ENCODE data around the gene PLPP6. TPM values are rescaled to one million over a fixed set of nuclear protein-coding genes. Genes with fewer than 3 reads are reported as not detected.

Gene PLPP6
- total and polyA plus RNA-seq, 2 donors (not counting 1 experiment from before 2014, with no cell fraction given) = 8.9 to 9.1 TPM

GRCh38 chr9:4665357-4665756, 3.3 kb downstream of the PLPP6 start:
- H3K79me2 ChIP-seq (ENCODE audit: control insufficient read depth, insufficient read depth, low read length) = no peaks in the 10 kb centered on the region
- no peak overlapping the region for H3K27ac ChIP-seq (ENCODE audit: insufficient read depth, low read length)
- peak; percentile 43 to 46 for DNase-seq (ENCODE audit: low read depth in 2 of 2)
- H3K4me3 ChIP-seq (replicated peaks in 1 of 4; ENCODE audit: control extremely low read depth in 1 of 4, insufficient read depth in 1 of 4, low read depth in 3 of 4, low read length in 4 of 4) = peak overlapping the region in 1 of 4 experiments; percentile 59
- no peak overlapping the region for H3K4me2 ChIP-seq (ENCODE audit: extremely low read depth, insufficient read depth, low read length)
- H4K20me1 ChIP-seq (ENCODE audit: control insufficient read depth, extremely low read depth, insufficient read depth, low read length) = no peaks in the 10 kb centered on the region
- H3K9ac ChIP-seq (ENCODE audit: insufficient read depth, low read length) = no peak overlapping the region
- no peaks in the 10 kb centered on the region for H3K9me3 ChIP-seq (ENCODE audit: control insufficient read depth, insufficient read depth, low read depth, low read length)
- H2AFZ ChIP-seq (ENCODE audit: low read length) = no peak overlapping the region
- no peaks in the 10 kb centered on the region for H3K27me3 ChIP-seq (ENCODE audit: control insufficient read depth, insufficient read depth, low read length)
- peaks cover 13% of the 10 kb centered on the region for H3K4me1 ChIP-seq (ENCODE audit: control insufficient read depth, extremely low read depth, insufficient read depth, low read length)
- TF ChIP-seq CTCF (conservative IDR thresholded peaks at IDR 0.05 in 1 of 2, IDR thresholded peaks at IDR 0.05 in 1 of 2; ENCODE audit: low read depth in 1 of 2, low read length in 2 of 2) (no peak), EZH2 (IDR thresholded peaks at IDR 0.05; ENCODE audit: low read length, missing control alignments) (no peak)
- no peaks in the 10 kb centered on the region for H3K36me3 ChIP-seq (ENCODE audit: control insufficient read depth, insufficient read depth, low read length)

- peak within 1 kb of the TSS; percentile 81 for H2AFZ ChIP-seq (ENCODE audit: low read length)
These were observed 4.1 kb downstream of the PLPP6 start, which contains the start of gene SPATA6L for GRCh38 chr9:4666042-4666699. TSS of gene SPATA6L (minus strand) at chr9:4666480. CDS start at chr9:4666250, 230 bp downstream.

GRCh38 chr9:4667681-4668080, 5.6 kb downstream of the PLPP6 start:
- Histone ChIP-seq H3K79me2 (ENCODE audit: control insufficient read depth, insufficient read depth, low read length) (no peaks in the 10 kb centered on the region), H3K9me3 (ENCODE audit: control insufficient read depth, insufficient read depth, low read depth, low read length) (no peaks in the 10 kb centered on the region), H3K4me3 (replicated peaks in 1 of 4; ENCODE audit: control extremely low read depth in 1 of 4, insufficient read depth in 1 of 4, low read depth in 3 of 4, low read length in 4 of 4) (no peak overlapping the region), H3K4me1 (ENCODE audit: control insufficient read depth, extremely low read depth, insufficient read depth, low read length) (peaks cover 8% of the 10 kb centered on the region), H3K4me2 (ENCODE audit: extremely low read depth, insufficient read depth, low read length) (no peak overlapping the region), H3K27me3 (ENCODE audit: control insufficient read depth, insufficient read depth, low read length) (no peaks in the 10 kb centered on the region), H2AFZ (ENCODE audit: low read length) (no peak overlapping the region), H3K36me3 (ENCODE audit: control insufficient read depth, insufficient read depth, low read length) (no peaks in the 10 kb centered on the region), H3K9ac (ENCODE audit: insufficient read depth, low read length) (no peak overlapping the region), H4K20me1 (ENCODE audit: control insufficient read depth, extremely low read depth, insufficient read depth, low read length) (no peaks in the 10 kb centered on the region), H3K27ac (ENCODE audit: insufficient read depth, low read length) (no peak overlapping the region)
- TF ChIP-seq CTCF (conservative IDR thresholded peaks at IDR 0.05 in 1 of 2, IDR thresholded peaks at IDR 0.05 in 1 of 2; ENCODE audit: low read depth in 1 of 2, low read length in 2 of 2) = no peak
- TF ChIP-seq EZH2 (IDR thresholded peaks at IDR 0.05; ENCODE audit: low read length, missing control alignments) = no peak
- no peak for DNase-seq (ENCODE audit: low read depth in 2 of 2)

More at GRCh38 chr9:4666042-4666699, 4.1 kb downstream of the PLPP6 start, which contains the start of gene SPATA6L:
- Histone ChIP-seq H3K9ac (ENCODE audit: insufficient read depth, low read length) (peak within 1 kb of the TSS; percentile 43), H3K27me3 (ENCODE audit: control insufficient read depth, insufficient read depth, low read length) (no peaks in the 10 kb centered on the region), H3K27ac (ENCODE audit: insufficient read depth, low read length) (peak within 1 kb of the TSS; percentile 24), H3K4me1 (ENCODE audit: control insufficient read depth, extremely low read depth, insufficient read depth, low read length) (peaks cover 11% of the 10 kb centered on the region), H3K36me3 (ENCODE audit: control insufficient read depth, insufficient read depth, low read length) (no peaks in the 10 kb centered on the region), H3K79me2 (ENCODE audit: control insufficient read depth, insufficient read depth, low read length) (no peaks in the 10 kb centered on the region), H4K20me1 (ENCODE audit: control insufficient read depth, extremely low read depth, insufficient read depth, low read length) (no peaks in the 10 kb centered on the region), H3K4me3 (replicated peaks in 1 of 4; ENCODE audit: control extremely low read depth in 1 of 4, insufficient read depth in 1 of 4, low read depth in 3 of 4, low read length in 4 of 4) (peak within 1 kb of the TSS; percentile 31 to 62 (median 58)), H3K4me2 (ENCODE audit: extremely low read depth, insufficient read depth, low read length) (peak within 1 kb of the TSS; percentile 86), H3K9me3 (ENCODE audit: control insufficient read depth, insufficient read depth, low read depth, low read length) (no peaks in the 10 kb centered on the region)
- TF ChIP-seq CTCF (conservative IDR thresholded peaks at IDR 0.05 in 1 of 2, IDR thresholded peaks at IDR 0.05 in 1 of 2; ENCODE audit: low read depth in 1 of 2, low read length in 2 of 2) = peak in 1 of 2 donors; percentile 19
- TF ChIP-seq EZH2 (IDR thresholded peaks at IDR 0.05; ENCODE audit: low read length, missing control alignments) = no peak
- peak; percentile 48 to 63 for DNase-seq (ENCODE audit: low read depth in 2 of 2)

All from fibroblast of lung (primary cell).